K562 (cell line): ENCODE measurements around the gene AMPD1. TPM values are rescaled to one million over a fixed set of nuclear protein-coding genes. Genes with fewer than 3 reads are reported as not detected.

ENCODE experiments used
- ATAC-seq: fragments of 200-7000 bp; cut with Tn5 transposase; 3 replicates; pipeline ENCODE4 v1.9.1; 2020; ENCODE audit warnings: moderate library complexity
- BruUV-seq: library from RNA; stranded (reverse); fragments of 400-500 nt; replicated peaks from 2 replicates; lab custom pipeline; 2021; lab: Mats Ljungman, UMichigan
- CTCF ChIA-PET: fragments of 300-600 bp; formaldehyde crosslinking; extraction: SDS; loops from one replicate; lab custom pipeline; 2021; ENCODE audit warnings: low intra/inter-chr PET ratio; lab: Yijun Ruan, JAX
- POLR2A ChIA-PET: fragments of 300-600, 350-650 bp; sonication (Branson Sonifier 250); formaldehyde crosslinking; extraction: SDS; loops from one replicate; lab custom pipeline; 2021; ENCODE audit warnings: antibody characterized with exemption, inconsistent platforms; lab: Yijun Ruan, JAX
- DNase-seq, 4 experiments: peaks; one replicate each; pipeline versions ENCODE4 v3.0.0 to v3.0.0-alpha.2; 2011 to 2018; ENCODE audit warnings: low spot score in 3 of 4, mixed read lengths in 3 of 4; ENCODE audit errors: extremely low read depth in 1 of 4
- FAIRE-seq: peaks from 2 replicates; lab custom pipeline; 2011; peaks lifted over from hg19 to GRCh38; lab: Jason Lieb, UNC
- H2AFZ ChIP-seq: 2 replicates; pipeline ENCODE4 v1.6.0; 2011; ENCODE audit warnings: low read depth, low read length, control low read depth, inconsistent platforms
- H3K27ac ChIP-seq: fragments of 200-600 bp; 3 replicates; pipeline ENCODE4 v1.8.0; 2011; ENCODE audit warnings: low read depth, mild to moderate bottlenecking, control low read depth, inconsistent platforms, low read length, moderate library complexity, mixed read lengths; ENCODE audit errors: extremely low read depth
- H3K27me3 ChIP-seq, 2 experiments: fragments of 300-600 bp in 1 of 2; 2 replicates in 1 of 2; 3 replicates in 1 of 2; pipeline versions ENCODE4 v1.6.0 to v1.8.0; 2011; ENCODE audit warnings: inconsistent platforms in 2 of 2, low read length in 2 of 2, mild to moderate bottlenecking in 1 of 2, mixed read lengths in 1 of 2, moderate library complexity in 1 of 2; ENCODE audit not compliant: control insufficient read depth in 2 of 2, insufficient read depth in 2 of 2
- H3K36me3 ChIP-seq: fragments of 300-600 bp; 3 replicates; pipeline ENCODE4 v1.8.0; 2011; ENCODE audit warnings: mild to moderate bottlenecking, low read length, inconsistent platforms; ENCODE audit not compliant: control insufficient read depth, insufficient read depth
- H3K4me1 ChIP-seq, 2 experiments: fragments of 200-600 bp in 1 of 2; replicated peaks in 1 of 2; 2 replicates in 1 of 2; 3 replicates in 1 of 2; pipeline versions ENCODE4 v1.5.1 to v1.8.0; 2011; ENCODE audit warnings: inconsistent platforms in 2 of 2, low read length in 2 of 2, mild to moderate bottlenecking in 1 of 2, mixed read lengths in 1 of 2, moderate library complexity in 1 of 2; ENCODE audit not compliant: control insufficient read depth in 2 of 2, insufficient read depth in 2 of 2
- H3K4me2 ChIP-seq: 2 replicates; pipeline ENCODE4 v1.6.1; 2011; ENCODE audit warnings: low read length, control low read depth, inconsistent platforms, mixed read lengths; ENCODE audit not compliant: insufficient read depth
- H3K4me3 ChIP-seq: fragments of 200-600 bp; sonication (generic), shearing (Covaris generic); 2 replicates; pipeline ENCODE4 v1.5.1; 2016; ENCODE audit warnings: control low read depth, inconsistent platforms
- H3K79me2 ChIP-seq: fragments of 200-600 bp; 3 replicates; pipeline ENCODE4 v1.8.0; 2011; ENCODE audit warnings: low read length, inconsistent platforms; ENCODE audit not compliant: control insufficient read depth, insufficient read depth
- H3K9ac ChIP-seq, 2 experiments: 2 replicates each; pipeline versions ENCODE4 v1.6.0 to v1.6.1; 2011; ENCODE audit warnings: low read depth in 2 of 2, low read length in 2 of 2, control low read depth in 1 of 2, inconsistent platforms in 1 of 2, mild to moderate bottlenecking in 1 of 2, mixed read lengths in 1 of 2; ENCODE audit not compliant: insufficient read depth in 1 of 2
- H3K9me1 ChIP-seq: one replicate; pipeline ENCODE4 v1.6.0; 2011; ENCODE audit warnings: inconsistent platforms, mild to moderate bottlenecking, low read length, moderate library complexity; ENCODE audit not compliant: control insufficient read depth, insufficient read depth
- H3K9me3 ChIP-seq: replicated peaks from 2 replicates; pipeline ENCODE4 v1.5.1; 2011; ENCODE audit warnings: low read depth, low read length, inconsistent platforms; ENCODE audit not compliant: control insufficient read depth, insufficient read depth
- H4K20me1 ChIP-seq: replicated peaks from 2 replicates; pipeline ENCODE4 v1.6.1; 2011; ENCODE audit warnings: low read length, inconsistent platforms, mixed read lengths; ENCODE audit not compliant: control insufficient read depth, insufficient read depth
- SIX5 ChIP-seq, 2 experiments: IDR thresholded peaks; 2 replicates each; pipeline ENCODE4 v1.6.1; 2011; ENCODE audit warnings: low read length in 2 of 2, borderline replicate concordance in 1 of 2, low read depth in 1 of 2, mild to moderate bottlenecking in 1 of 2, moderate library complexity in 1 of 2; ENCODE audit not compliant: insufficient read depth in 1 of 2
- WGBS: fragments of 100-300 bp; shearing (Covaris generic); methylation state at CpG from one replicate; pipeline ENCODE4 v1.1.6; 2016; ENCODE audit warnings: low coverage, mixed read lengths; ENCODE audit not compliant: insufficient coverage; ENCODE audit errors: missing lambda C conversion rate; 5-methylcytosine and 5-hydroxymethylcytosine counted together
- in situ Hi-C: fragments of 300-500 bp; cut with MboI; formaldehyde crosslinking; loops from 4 replicates; pipeline ENCODE4 v1.15.0; 2018; ENCODE audit warnings: inconsistent platforms, mixed read lengths
- intact Hi-C: fragments of 100-400 bp; cut with micrococcal nuclease; formaldehyde crosslinking; loops from 2 replicates; pipeline ENCODE4 v1.14.2; 2022
- polyA plus RNA-seq, 8 experiments: library from polyadenylated mRNA; depleted of rRNA in 4 of 8; stranded (reverse) in 5 of 8; unstranded in 3 of 8; fragments of >200 nt; fragmentation: Nextera tagmentation in 2 of 8; fragmentation: Illumina TruSeq in 1 of 8; extraction: Ambion mirVana in 2 of 8; extraction: Trizol in 1 of 8; gene quantifications; 2 replicates each; pipeline versions ENCODE4 v1.2.1 to v1.2.3, GENCODE V29; 2011 to 2014; ENCODE audit warnings: inconsistent platforms in 1 of 8, missing spikeins in 1 of 8
- total RNA-seq, 7 experiments: library from RNA; depleted of rRNA in 6 of 7; stranded (reverse); fragments of >200 nt in 6 of 7; fragmentation: Illumina TruSeq in 2 of 7; extraction: Trizol in 2 of 7; gene quantifications; 2 replicates each; pipeline versions ENCODE4 v1.2.1 to v1.2.3, GENCODE V29; 2011 to 2021; ENCODE audit warnings: low replicate concordance in 1 of 7
- TF ChIP-seq, protein P1 (sequence below), 3 experiments: fragments of 200-800 bp in 1 of 3; fragments of 250-450 bp in 1 of 3; fragments of 450-650 bp in 1 of 3; sonication (Bioruptor Pico) in 1 of 3; sonication (Bioruptor generic) in 1 of 3; formaldehyde crosslinking in 1 of 3; IDR thresholded peaks; 2 replicates each; pipeline versions ENCODE4 v1.6.1 to v1.8.0; 2016 to 2022; ENCODE audit warnings: mild to moderate bottlenecking in 2 of 3, missing genetic modification characterization in 2 of 3, missing compliant biosample characterization in 1 of 3, moderate library complexity in 1 of 3

The AMPD1 gene
- total and polyA plus RNA-seq, 9 of the 15 experiments (the other 6 are each of a cell fraction or from before 2014, with no cell fraction given) = 0.04 to 0.17 TPM; not detected in 7

DNA sequence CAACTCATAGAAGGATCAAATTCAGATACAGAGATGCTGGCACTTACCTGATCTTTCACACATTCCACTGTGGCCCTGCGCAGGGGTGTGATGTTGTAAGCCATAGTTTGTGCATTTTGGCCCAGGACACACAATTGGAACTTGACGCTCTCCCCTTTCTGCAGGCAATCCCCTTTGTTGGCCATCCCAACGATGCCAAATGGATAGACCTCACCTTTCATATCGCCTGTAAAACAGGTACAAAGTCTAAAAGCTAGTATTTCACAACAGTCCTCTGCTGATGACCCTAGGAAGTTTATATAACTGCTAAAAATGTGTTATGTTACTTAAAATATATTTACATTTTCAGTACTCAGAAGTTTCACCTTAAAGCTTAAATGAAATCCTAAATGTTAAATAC lies 25.1 kb upstream of the AMPD1 start:
- Histone ChIP-seq H3K36me3 (peaks cover 92% of the 10 kb centered on the region), H3K4me3 (no peak overlapping the region), H3K27me3 (no peaks in the 10 kb centered on the region), H3K9ac (no peak overlapping the region), H3K9me1 (no peaks in the 10 kb centered on the region), H2AFZ (no peak overlapping the region), H3K4me1 (peaks cover 0 to 7% of the 10 kb centered on the region in 2 experiments; a peak in 2 of 5 replicates), H4K20me1 (no peaks in the 10 kb centered on the region), H3K79me2 (peaks cover 11% of the 10 kb centered on the region), H3K9me3 (no peaks in the 10 kb centered on the region), H3K4me2 (no peak overlapping the region), H3K27ac (no peak overlapping the region)
- TF ChIP-seq, protein P1, sequence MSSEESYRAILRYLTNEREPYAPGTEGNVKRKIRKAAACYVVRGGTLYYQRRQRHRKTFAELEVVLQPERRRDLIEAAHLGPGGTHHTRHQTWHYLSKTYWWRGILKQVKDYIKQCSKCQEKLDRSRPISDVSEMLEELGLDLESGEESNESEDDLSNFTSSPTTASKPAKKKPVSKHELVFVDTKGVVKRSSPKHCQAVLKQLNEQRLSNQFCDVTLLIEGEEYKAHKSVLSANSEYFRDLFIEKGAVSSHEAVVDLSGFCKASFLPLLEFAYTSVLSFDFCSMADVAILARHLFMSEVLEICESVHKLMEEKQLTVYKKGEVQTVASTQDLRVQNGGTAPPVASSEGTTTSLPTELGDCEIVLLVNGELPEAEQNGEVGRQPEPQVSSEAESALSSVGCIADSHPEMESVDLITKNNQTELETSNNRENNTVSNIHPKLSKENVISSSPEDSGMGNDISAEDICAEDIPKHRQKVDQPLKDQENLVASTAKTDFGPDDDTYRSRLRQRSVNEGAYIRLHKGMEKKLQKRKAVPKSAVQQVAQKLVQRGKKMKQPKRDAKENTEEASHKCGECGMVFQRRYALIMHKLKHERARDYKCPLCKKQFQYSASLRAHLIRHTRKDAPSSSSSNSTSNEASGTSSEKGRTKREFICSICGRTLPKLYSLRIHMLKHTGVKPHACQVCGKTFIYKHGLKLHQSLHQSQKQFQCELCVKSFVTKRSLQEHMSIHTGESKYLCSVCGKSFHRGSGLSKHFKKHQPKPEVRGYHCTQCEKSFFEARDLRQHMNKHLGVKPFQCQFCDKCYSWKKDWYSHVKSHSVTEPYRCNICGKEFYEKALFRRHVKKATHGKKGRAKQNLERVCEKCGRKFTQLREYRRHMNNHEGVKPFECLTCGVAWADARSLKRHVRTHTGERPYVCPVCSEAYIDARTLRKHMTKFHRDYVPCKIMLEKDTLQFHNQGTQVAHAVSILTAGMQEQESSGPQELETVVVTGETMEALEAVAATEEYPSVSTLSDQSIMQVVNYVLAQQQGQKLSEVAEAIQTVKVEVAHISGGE (CRISPR knock-in tag; IDR thresholded peaks at IDR 0.05) = 0 out of 6 replicates have a peak, but pooled peaks of 1 of the 3 experiments have one; percentile 16
- no peak for TF ChIP-seq SIX5 (IDR thresholded peaks at IDR 0.05; ENCODE audit: borderline replicate concordance in 1 of 2, insufficient read depth in 1 of 2, low read depth in 1 of 2, low read length in 2 of 2)
- no peak for DNase-seq
- in situ Hi-C loops (no loop called here), intact Hi-C loops (no loop called here)
- BruUV-seq = no TSS peak
- ATAC-seq = no peak
- ChIA-PET CTCF (no interaction called here), POLR2A (interaction anchor here (0.6 to 0.8 kb wide), 3 partner anchors 8 to 59 kb away, joined by 3 to 4 read pairs (median 3); no protein-coding TSS in a partner anchor)
- WGBS = 85% methylated on average over 4 of the region's 4 CpGs
- FAIRE-seq = no peak
